HG03159 (cell line): ENCODE measurements around the gene AIP.
"Not testable (repeated sequence)": the region's sequence is repeated elsewhere in the genome, so short reads cannot be mapped to it uniquely, and the experiment has no call there.

Experiments used
- ATAC-seq: cut with Tn5 transposase; IDR thresholded peaks from one replicate; pipeline ENCODE4 v1.9.1; 2021; ENCODE audit warnings: mild to moderate bottlenecking, moderate library complexity; ENCODE audit not compliant: unreplicated experiment

The AIP gene

GRCh38 chr11:67468456-67468758 lies 14.4 kb upstream of the AIP start:
- ATAC-seq, result no peak

GRCh38 chr11:67468759-67469507 lies 13.9 kb upstream of the AIP start, which contains the start of gene TMEM134:
TSS of gene TMEM134 (minus strand) at chr11:67469251. CDS start at chr11:67469192, 59 bp downstream.
- peak; percentile 57 for ATAC-seq

GRCh38 chr11:67469508-67469811 lies 13.4 kb upstream of the AIP start:
- ATAC-seq, result no peak

- ATAC-seq, result no peak
Measured at GRCh38 chr11:67470337-67471002, 12.4 kb upstream of the AIP start.

GRCh38 chr11:67472882-67473281 lies 9.9 kb upstream of the AIP start:
- no peak for ATAC-seq

GRCh38 chr11:67476692-67477091 lies 6.1 kb upstream of the AIP start:
- ATAC-seq, result not testable (repeated sequence)

- ATAC-seq, result not testable (repeated sequence)
Measured at GRCh38 chr11:67477344-67478050, 5.3 kb upstream of the AIP start.

GRCh38 chr11:67482275-67482826 lies 475 bp upstream of the AIP start:
- peak; percentile 1 for ATAC-seq

- ATAC-seq, result no peak
Measured at GRCh38 chr11:67483831-67484665, 1.2 kb downstream of the AIP start.

GRCh38 chr11:67484847-67485311 lies 2.1 kb downstream of the AIP start:
- no peak for ATAC-seq

- ATAC-seq, result not testable (repeated sequence)
Measured at GRCh38 chr11:67485873-67486361, 3.1 kb downstream of the AIP start.

- no peak for ATAC-seq
Measured at GRCh38 chr11:67486481-67487195, 3.8 kb downstream of the AIP start.

GRCh38 chr11:67489203-67489884 lies 6.5 kb downstream of the AIP start:
- ATAC-seq, result no peak

GRCh38 chr11:67489885-67490726 lies 7.3 kb downstream of the AIP start:
- ATAC-seq, result no peak

- no peak for ATAC-seq
Measured at GRCh38 chr11:67490727-67491065, 7.9 kb downstream of the AIP start.

GRCh38 chr11:67491276-67492068 lies 8.6 kb downstream of the AIP start:
- ATAC-seq, result no peak

GRCh38 chr11:67492069-67492727 lies 9.4 kb downstream of the AIP start:
- ATAC-seq, result no peak
